SU-DHL-6 (cell line): ENCODE measurements around the gene NUDT3.

Source experiments
- EZH2phosphoT487 ChIP-seq: fragments of 200-600 bp; sonication (generic), shearing (Covaris generic); conservative IDR thresholded peaks from 2 replicates; pipeline ENCODE4 v1.6.1; 2018; ENCODE audit warnings: mild to moderate bottlenecking, antibody characterized with exemption, low read length, moderate library complexity, mixed read lengths
- TF ChIP-seq, protein P1 (sequence below): fragments of 200-600 bp; sonication (generic); IDR thresholded peaks from one replicate; pipeline ENCODE4 v1.5.1; 2017; ENCODE audit warnings: antibody characterized with exemption, mild to moderate bottlenecking, low read length, moderate library complexity; ENCODE audit not compliant: insufficient read depth, poor library complexity, severe bottlenecking

DNA sequence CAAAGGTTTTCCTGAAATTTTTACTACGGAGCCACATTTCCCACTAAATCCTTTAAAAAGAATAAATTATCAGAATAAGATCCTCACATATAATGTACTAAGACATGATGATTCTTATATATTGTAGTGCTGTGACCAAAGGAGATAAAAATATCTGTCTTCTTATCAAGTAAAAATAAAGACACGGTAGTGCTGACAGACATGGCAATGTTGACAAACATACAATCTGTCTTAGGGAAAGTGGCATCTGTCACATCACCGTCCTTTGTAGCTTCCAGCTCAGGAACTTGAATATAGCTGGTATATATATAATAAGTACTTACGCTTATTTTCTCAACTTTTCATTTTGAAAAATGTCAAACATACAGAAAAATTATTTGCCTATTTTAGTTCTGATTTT lies 66.8 kb downstream of the NUDT3 start:
- TF ChIP-seq, protein P1, sequence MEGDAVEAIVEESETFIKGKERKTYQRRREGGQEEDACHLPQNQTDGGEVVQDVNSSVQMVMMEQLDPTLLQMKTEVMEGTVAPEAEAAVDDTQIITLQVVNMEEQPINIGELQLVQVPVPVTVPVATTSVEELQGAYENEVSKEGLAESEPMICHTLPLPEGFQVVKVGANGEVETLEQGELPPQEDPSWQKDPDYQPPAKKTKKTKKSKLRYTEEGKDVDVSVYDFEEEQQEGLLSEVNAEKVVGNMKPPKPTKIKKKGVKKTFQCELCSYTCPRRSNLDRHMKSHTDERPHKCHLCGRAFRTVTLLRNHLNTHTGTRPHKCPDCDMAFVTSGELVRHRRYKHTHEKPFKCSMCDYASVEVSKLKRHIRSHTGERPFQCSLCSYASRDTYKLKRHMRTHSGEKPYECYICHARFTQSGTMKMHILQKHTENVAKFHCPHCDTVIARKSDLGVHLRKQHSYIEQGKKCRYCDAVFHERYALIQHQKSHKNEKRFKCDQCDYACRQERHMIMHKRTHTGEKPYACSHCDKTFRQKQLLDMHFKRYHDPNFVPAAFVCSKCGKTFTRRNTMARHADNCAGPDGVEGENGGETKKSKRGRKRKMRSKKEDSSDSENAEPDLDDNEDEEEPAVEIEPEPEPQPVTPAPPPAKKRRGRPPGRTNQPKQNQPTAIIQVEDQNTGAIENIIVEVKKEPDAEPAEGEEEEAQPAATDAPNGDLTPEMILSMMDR, result no peak
- no peak for TF ChIP-seq EZH2phosphoT487
